ENCODE data around the gene ANKRD35. TPM values are rescaled to one million over a fixed set of nuclear protein-coding genes. Genes with fewer than 3 reads are reported as not detected.

ANKRD35 gene
- total RNA-seq, 2 donors from 2014 or later: 0.53 to 0.59 TPM

- H3K4me1 ChIP-seq: peaks cover 7% of the 10 kb centered on the region
- H3K27me3 ChIP-seq: no peaks in the 10 kb centered on the region
- H3K9ac ChIP-seq (ENCODE audit: low read depth in 2 of 2, low read length in 2 of 2): peak overlapping the region in 1 of 2 donors; percentile 42
- H3K27ac ChIP-seq: peak overlapping the region; percentile 84
- peak; percentile 97 for DNase-seq
- no peaks in the 10 kb centered on the region for H3K36me3 ChIP-seq
- H3K9me3 ChIP-seq: no peaks in the 10 kb centered on the region
- intact Hi-C loops (cut with DNase I): loop anchor here (2.0 kb wide), 1 partner anchor 121 kb away; no protein-coding TSS in a partner anchor
- TF ChIP-seq CTCF (IDR thresholded peaks at IDR 0.05): peak; percentile 90
- H3K4me3 ChIP-seq: no peak overlapping the region
Observed at GRCh38 chr1:145891587-145892485, 6.2 kb upstream of the ANKRD35 start.

GRCh38 chr1:145891143-145891542 is 5.5 kb upstream of the ANKRD35 start:
- Histone ChIP-seq H3K36me3 (no peaks in the 10 kb centered on the region), H3K27ac (peak overlapping the region; percentile 84), H3K27me3 (no peaks in the 10 kb centered on the region), H3K9me3 (no peaks in the 10 kb centered on the region), H3K9ac (ENCODE audit: low read depth in 2 of 2, low read length in 2 of 2) (no peak overlapping the region), H3K4me3 (no peak overlapping the region), H3K4me1 (peaks cover 7% of the 10 kb centered on the region)
- no peak for DNase-seq
- intact Hi-C loops (cut with DNase I): loop anchor here (2.0 kb wide), 1 partner anchor 122 kb away; no protein-coding TSS in a partner anchor
- no peak for TF ChIP-seq CTCF (IDR thresholded peaks at IDR 0.05)

- Histone ChIP-seq H3K9me3 (no peaks in the 10 kb centered on the region), H3K27me3 (no peaks in the 10 kb centered on the region), H3K4me1 (peaks cover 7% of the 10 kb centered on the region), H3K4me3 (no peak overlapping the region), H3K9ac (ENCODE audit: low read depth in 2 of 2, low read length in 2 of 2) (no peak overlapping the region), H3K27ac (no peak overlapping the region), H3K36me3 (no peaks in the 10 kb centered on the region)
- no peak for TF ChIP-seq CTCF (IDR thresholded peaks at IDR 0.05)
- intact Hi-C loops (cut with DNase I): loop anchor here (2.0 kb wide), 1 partner anchor 123 kb away; no protein-coding TSS in a partner anchor
- no peak for DNase-seq
Observed at GRCh38 chr1:145889722-145890121, 4.1 kb upstream of the ANKRD35 start.

GRCh38 chr1:145887631-145888030 is 2.0 kb upstream of the ANKRD35 start:
- no peak overlapping the region for H3K4me3 ChIP-seq
- peaks cover 4% of the 10 kb centered on the region for H3K27me3 ChIP-seq
- no peak overlapping the region for H3K27ac ChIP-seq
- no peak for DNase-seq
- no peak for TF ChIP-seq CTCF (IDR thresholded peaks at IDR 0.05)
- intact Hi-C loops (cut with DNase I): no loop called here
- no peak overlapping the region for H3K9ac ChIP-seq (ENCODE audit: low read depth in 2 of 2, low read length in 2 of 2)
- H3K4me1 ChIP-seq: peaks cover 7% of the 10 kb centered on the region
- no peaks in the 10 kb centered on the region for H3K36me3 ChIP-seq
- H3K9me3 ChIP-seq: no peaks in the 10 kb centered on the region

GRCh38 chr1:145886816-145887215 is 1.1 kb upstream of the ANKRD35 start:
- Histone ChIP-seq H3K9ac (ENCODE audit: low read depth in 2 of 2, low read length in 2 of 2) (no peak overlapping the region), H3K27me3 (peaks cover 4% of the 10 kb centered on the region), H3K27ac (no peak overlapping the region), H3K36me3 (no peaks in the 10 kb centered on the region), H3K9me3 (no peaks in the 10 kb centered on the region), H3K4me1 (peaks cover 7% of the 10 kb centered on the region), H3K4me3 (no peak overlapping the region)
- no peak for DNase-seq
- intact Hi-C loops (cut with DNase I): no loop called here
- TF ChIP-seq CTCF (IDR thresholded peaks at IDR 0.05): no peak
